ENCODE measurements around the gene GAS1.

GRCh38 chr9:86939321-86939720 is 8.0 kb downstream of the GAS1 start:
- TF ChIP-seq SUZ12 (IDR thresholded peaks at IDR 0.05; ENCODE audit: extremely low read depth, insufficient read depth, insufficient read length), result no peak
- no peak for TF ChIP-seq YY1 (IDR thresholded peaks at IDR 0.05; ENCODE audit: insufficient read depth, insufficient read length)
- TF ChIP-seq ZNF274 (IDR thresholded peaks at IDR 0.05; ENCODE audit: low read depth, low read length), result no peak

Measured in NT2/D1 (cell line).